ACHN (cell line): ENCODE results near the gene SRR.

Source experiments
- DNase-seq: peaks from one replicate; pipeline ENCODE4 v3.0.0-alpha.2; 2015
- in situ Hi-C: cut with HindIII; loops from 2 replicates; pipeline ENCODE4 v1.10.0; 2017; ENCODE audit warnings: low sequenced_read_pairs, low pct_ligation_motif_present, low pct_unique_long_range_greater_than_20kb

SRR gene

GRCh38 chr17:2336215-2336851 lies 32.6 kb downstream of the SRR start, which contains the start of gene TSR1:
TSR1 (minus strand) TSS chr17:2336457; CDS start chr17:2336427, 30 bp downstream.
- in situ Hi-C loops: no loop called here
- peak; percentile 96 for DNase-seq

- peak; percentile 61 for DNase-seq
- in situ Hi-C loops: no loop called here
Observed at GRCh38 chr17:2336852-2337543, 33.2 kb downstream of the SRR start, which contains the start of gene SGSM2. SGSM2 (plus strand) TSS chr17:2337501; CDS start chr17:2337689, 188 bp downstream.

GRCh38 chr17:2337544-2338314 lies 34.0 kb downstream of the SRR start:
- in situ Hi-C loops: no loop called here
- DNase-seq: peak; percentile 78

- peak; percentile 42 for DNase-seq
- in situ Hi-C loops: no loop called here
Observed at GRCh38 chr17:2338315-2338657, 34.5 kb downstream of the SRR start.

- no peak for DNase-seq
- in situ Hi-C loops: no loop called here
Observed at GRCh38 chr17:2343421-2343820, 39.7 kb downstream of the SRR start.

- no peak for DNase-seq
- in situ Hi-C loops: no loop called here
Observed at GRCh38 chr17:2344528-2344927, 40.8 kb downstream of the SRR start.

- in situ Hi-C loops: no loop called here
Observed at GRCh38 chr17:2346475-2346874, 42.7 kb downstream of the SRR start.

GRCh38 chr17:2347805-2348685 lies 44.3 kb downstream of the SRR start:
- in situ Hi-C loops: no loop called here
- DNase-seq: no peak

More at GRCh38 chr17:2346475-2346874, 42.7 kb downstream of the SRR start:
- no peak for DNase-seq

- in situ Hi-C loops: no loop called here
- DNase-seq: no peak
Observed at GRCh38 chr17:2351269-2351668, 47.5 kb downstream of the SRR start.

GRCh38 chr17:2354311-2354710 lies 50.6 kb downstream of the SRR start:
- in situ Hi-C loops: no loop called here
- no peak for DNase-seq

- no peak for DNase-seq
- in situ Hi-C loops: no loop called here
Observed at GRCh38 chr17:2357237-2357636, 53.5 kb downstream of the SRR start.

- DNase-seq: no peak
- in situ Hi-C loops: no loop called here
Observed at GRCh38 chr17:2357931-2358434, 54.2 kb downstream of the SRR start.

- DNase-seq: no peak
- in situ Hi-C loops: no loop called here
Observed at GRCh38 chr17:2361010-2361760, 57.4 kb downstream of the SRR start.

GRCh38 chr17:2362016-2362415 lies 58.3 kb downstream of the SRR start:
- no peak for DNase-seq
- in situ Hi-C loops: no loop called here

GRCh38 chr17:2362416-2362815 lies 58.7 kb downstream of the SRR start:
- in situ Hi-C loops: no loop called here
- DNase-seq: no peak

GRCh38 chr17:2362881-2363280 lies 59.1 kb downstream of the SRR start:
- in situ Hi-C loops: no loop called here
- DNase-seq: no peak

GRCh38 chr17:2363318-2363717 lies 59.6 kb downstream of the SRR start:
- DNase-seq: no peak
- in situ Hi-C loops: no loop called here
